Adipose tissue (tissue), 3 donors: ENCODE data around the gene ABHD16A. TPM values are rescaled to one million over a fixed set of nuclear protein-coding genes. Genes with fewer than 3 reads are reported as not detected.
A peak's percentile ranks its signal among the peaks of the same experiment; 100 is the strongest.
"Not testable (repeated sequence)": the region's sequence is repeated elsewhere in the genome, so short reads cannot be mapped to it uniquely, and the experiment has no call there.

Experiments
- H3K27ac ChIP-seq: one replicate; pipeline ENCODE4 v1.5.1; 2013; ENCODE audit warnings: low read depth, low read length
- WGBS, 3 donors: extraction: QIAGEN DNeasy Blood & Tissue Kit; methylation state at CpG; one replicate each; pipeline ENCODE4 v1.1.7; 2013; 5-methylcytosine and 5-hydroxymethylcytosine counted together
- polyA plus RNA-seq, 3 donors: library from polyadenylated mRNA; stranded (reverse); fragments of 200-250 nt; gene quantifications; one replicate each; pipeline ENCODE4 v1.2.3, GENCODE V29; 2013
- donor health status: healthy with polysubstance abuse.
- donor health status: Bipolar disorder and iron deficiency.
- donor health status: healthy.

Gene ABHD16A
- polyA plus RNA-seq, 3 donors: 28.5 to 39.8 (median 30.5) TPM

- H3K27ac ChIP-seq: no peak overlapping the region
- WGBS, 3 donors: 80 to 84% (median 81%) methylated on average over 5 of the region's 5 CpGs
Measured at GRCh38 chr6:31720196-31720770, 17.2 kb upstream of the ABHD16A start.

GRCh38 chr6:31719001-31719400 is 15.9 kb upstream of the ABHD16A start:
- 80 to 91% (median 84%) methylated on average over 5 to 6 of the region's 6 CpGs for WGBS, 3 donors
- no peak overlapping the region for H3K27ac ChIP-seq

- WGBS, 3 donors: 63 to 85% (median 84%) methylated on average over 1 of the region's 1 CpG
Measured at GRCh38 chr6:31718265-31718664, 15.1 kb upstream of the ABHD16A start.

GRCh38 chr6:31717499-31718222 is 14.5 kb upstream of the ABHD16A start:
- WGBS, 3 donors: 58 to 81% (median 69%) methylated on average over 10 of the region's 10 CpGs
- no peak overlapping the region for H3K27ac ChIP-seq

More at GRCh38 chr6:31718265-31718664, 15.1 kb upstream of the ABHD16A start:
- H3K27ac ChIP-seq: no peak overlapping the region

GRCh38 chr6:31715022-31715958 is 12.2 kb upstream of the ABHD16A start, which contains the start of gene LY6G6D:
Gene LY6G6D (plus strand): TSS chr6:31715348. CDS start chr6:31715356, 8 bp downstream.
- 75 to 80% (median 76%) methylated on average over 16 of the region's 16 CpGs for WGBS, 3 donors
- no peak within 1 kb of the TSS for H3K27ac ChIP-seq

GRCh38 chr6:31713991-31714684 is 11.0 kb upstream of the ABHD16A start:
- WGBS, 3 donors: 53 to 55% (median 54%) methylated on average over 5 of the region's 5 CpGs
- no peak overlapping the region for H3K27ac ChIP-seq

GRCh38 chr6:31713465-31713864 is 10.3 kb upstream of the ABHD16A start:
- no peak overlapping the region for H3K27ac ChIP-seq
- WGBS, 3 donors: 66 to 78% (median 76%) methylated on average over 4 of the region's 4 CpGs

GRCh38 chr6:31712296-31712695 is 9.2 kb upstream of the ABHD16A start:
- no peak overlapping the region for H3K27ac ChIP-seq
- WGBS, 3 donors: 76 to 80% (median 77%) methylated on average over 6 to 8 of the region's 8 CpGs

GRCh38 chr6:31711233-31711632 is 8.1 kb upstream of the ABHD16A start:
- WGBS, 3 donors: 40 to 62% (median 43%) methylated on average over 8 of the region's 8 CpGs
- H3K27ac ChIP-seq: no peak overlapping the region

GRCh38 chr6:31710523-31711219 is 7.5 kb upstream of the ABHD16A start:
- WGBS, 3 donors: 47 to 66% (median 66%) methylated on average over 5 of the region's 5 CpGs
- H3K27ac ChIP-seq: no peak overlapping the region

GRCh38 chr6:31709157-31709556 is 6.0 kb upstream of the ABHD16A start:
- WGBS, 3 donors: 85 to 90% (median 89%) methylated on average over 11 of the region's 11 CpGs
- H3K27ac ChIP-seq: not testable (repeated sequence)

GRCh38 chr6:31708224-31708623 is 5.1 kb upstream of the ABHD16A start:
- no peak overlapping the region for H3K27ac ChIP-seq
- WGBS, 3 donors: 89 to 98% (median 97%) methylated on average over 3 of the region's 3 CpGs

GRCh38 chr6:31707701-31708100 is 4.6 kb upstream of the ABHD16A start:
- H3K27ac ChIP-seq: no peak overlapping the region
- 76 to 86% (median 85%) methylated on average over 10 of the region's 10 CpGs for WGBS, 3 donors

- WGBS, 3 donors: 50 to 60% (median 55%) methylated on average over 3 of the region's 3 CpGs
- no peak within 1 kb of the TSS for H3K27ac ChIP-seq
Measured at GRCh38 chr6:31706599-31706998, 3.5 kb upstream of the ABHD16A start, which contains the start of gene LY6G6F. Gene LY6G6F (plus strand): TSS chr6:31706866. CDS start chr6:31706907, 41 bp downstream.

- WGBS, 3 donors: 89 to 92% (median 90%) methylated on average over 5 to 6 of the region's 6 CpGs
- H3K27ac ChIP-seq: no peak overlapping the region
Measured at GRCh38 chr6:31705931-31706330, 2.8 kb upstream of the ABHD16A start.

- WGBS, 3 donors: 0 to 3% (median 1%) methylated on average over 10 of the region's 10 CpGs
Measured at GRCh38 chr6:31702405-31702818, 712 bp downstream of the ABHD16A start.

GRCh38 chr6:31701666-31702404 is 1.3 kb downstream of the ABHD16A start:
- H3K27ac ChIP-seq: no peak overlapping the region
- 27 to 33% (median 30%) methylated on average over 7 of the region's 7 CpGs for WGBS, 3 donors

More at GRCh38 chr6:31702405-31702818, 712 bp downstream of the ABHD16A start:
- H3K27ac ChIP-seq: peak overlapping the region; percentile 93
